ENCODE data around the gene COMMD3. TPM values are rescaled to one million over a fixed set of nuclear protein-coding genes. Genes with fewer than 3 reads are reported as not detected.
A peak's percentile ranks its signal among the peaks of the same experiment; 100 is the strongest.

COMMD3 gene
- total and polyA plus RNA-seq, 9 of the 15 experiments (the other 6 are each of a cell fraction or from before 2014, with no cell fraction given), result 50.7 to 217 (median 80.1) TPM

GRCh38 chr10:22321156-22321923 is 5.2 kb downstream of the COMMD3 start (continued):
- TF ChIP-seq E2F8 (IDR thresholded peaks at IDR 0.05; ENCODE audit: low read depth, partially characterized antibody), result peak; percentile 28
- 0 out of 2 replicates have a peak, but pooled peaks have one; percentile 25 for TF ChIP-seq ZBTB40 (IDR thresholded peaks at IDR 0.05)
- no peak for TF ChIP-seq ZBTB40 (CRISPR knock-in tag; IDR thresholded peaks at IDR 0.05)
- TF ChIP-seq KLF13 (tag; IDR thresholded peaks at IDR 0.05; ENCODE audit: borderline replicate concordance, low read depth), result no peak
- peak; percentile 87 to 95 for TF ChIP-seq MAZ (CRISPR knock-in tag; conservative IDR thresholded peaks at IDR 0.05 in 1 of 2, IDR thresholded peaks at IDR 0.05 in 1 of 2)
- TF ChIP-seq ZKSCAN1 (IDR thresholded peaks at IDR 0.05; ENCODE audit: low read depth, low read length), result peak; percentile 13; the same call in 1 of the 2 replicates
- TF ChIP-seq RNF2 (IDR thresholded peaks at IDR 0.05), result peak; percentile 59; the same call in 1 of the 2 replicates
- no peak for TF ChIP-seq NR2C2 (CRISPR knock-in tag; IDR thresholded peaks at IDR 0.05)
- 0 out of 2 replicates have a peak, but pooled peaks have one; percentile 5 for TF ChIP-seq NR2C2 (tag; IDR thresholded peaks at IDR 0.05)
- peak; percentile 19 to 23; a peak in 1 of 4 replicates for TF ChIP-seq RAD21 (CRISPR knock-in tag; conservative IDR thresholded peaks at IDR 0.05 in 1 of 2, IDR thresholded peaks at IDR 0.05 in 1 of 2)
- TF ChIP-seq PCBP1 (IDR thresholded peaks at IDR 0.05; ENCODE audit: low read depth, low read length, poor library complexity, severe bottlenecking), result peak; percentile 98
- TF ChIP-seq MEIS2 (IDR thresholded peaks at IDR 0.05; ENCODE audit: partially characterized antibody), result no peak
- 0 out of 2 replicates have a peak, but pooled peaks have one; percentile 56 for TF ChIP-seq KAT7 (CRISPR knock-in tag; IDR thresholded peaks at IDR 0.05; ENCODE audit: borderline replicate concordance)

Measured in K562 (cell line).